DMS114 treated with DMSO at 0.1 percent for 48 hours (cell line): Measurements from ENCODE around the gene TNRC6A.
A peak's percentile ranks its signal among the peaks of the same experiment; 100 is the strongest.
"Not testable (repeated sequence)": the region's sequence is repeated elsewhere in the genome, so short reads cannot be mapped to it uniquely, and the experiment has no call there.

Experiments
- DNase-seq: peaks from one replicate; lab custom pipeline; 2025; ENCODE audit not compliant: unreplicated experiment; lab: John Stamatoyannopoulos, UW

Gene TNRC6A

GRCh38 chr16:24810951-24811843 lies 81.7 kb downstream of the TNRC6A start:
- DNase-seq = no peak

GRCh38 chr16:24812813-24813212 lies 83.4 kb downstream of the TNRC6A start:
- not testable (repeated sequence) for DNase-seq

GRCh38 chr16:24815021-24815420 lies 85.6 kb downstream of the TNRC6A start:
- DNase-seq = no peak

- no peak for DNase-seq
Measured at GRCh38 chr16:24816688-24817087, 87.2 kb downstream of the TNRC6A start.

GRCh38 chr16:24819462-24820040 lies 90.1 kb downstream of the TNRC6A start:
- DNase-seq = no peak

GRCh38 chr16:24820522-24820921 lies 91.1 kb downstream of the TNRC6A start:
- no peak for DNase-seq

GRCh38 chr16:24821129-24821528 lies 91.7 kb downstream of the TNRC6A start:
- DNase-seq = no peak

- DNase-seq = no peak
Measured at GRCh38 chr16:24822542-24822941, 93.1 kb downstream of the TNRC6A start.

- DNase-seq = no peak
Measured at GRCh38 chr16:24822974-24823373, 93.5 kb downstream of the TNRC6A start.

GRCh38 chr16:24825696-24826095 lies 96.2 kb downstream of the TNRC6A start:
- no peak for DNase-seq

GRCh38 chr16:24826096-24826690 lies 96.7 kb downstream of the TNRC6A start:
- no peak for DNase-seq

- DNase-seq = no peak
Measured at GRCh38 chr16:24826817-24827566, 97.5 kb downstream of the TNRC6A start.

- no peak for DNase-seq
Measured at GRCh38 chr16:24829153-24829552, 99.7 kb downstream of the TNRC6A start.

- DNase-seq = no peak
Measured at GRCh38 chr16:24833352-24833751, 103.9 kb downstream of the TNRC6A start.

GRCh38 chr16:24834459-24835335 lies 105.2 kb downstream of the TNRC6A start:
- DNase-seq = peak; percentile 56

GRCh38 chr16:24836836-24837235 lies 107.4 kb downstream of the TNRC6A start:
- no peak for DNase-seq

- DNase-seq = no peak
Measured at GRCh38 chr16:24837969-24838368, 108.5 kb downstream of the TNRC6A start.

GRCh38 chr16:24838554-24839266 lies 109.3 kb downstream of the TNRC6A start:
- DNase-seq = no peak

- no peak for DNase-seq
Measured at GRCh38 chr16:24839347-24839972, 110.0 kb downstream of the TNRC6A start.
